Keratinocyte (primary cell): Measurements from ENCODE around the gene GLDN. TPM values are rescaled to one million over a fixed set of nuclear protein-coding genes. Genes with fewer than 3 reads are reported as not detected.

Experiments used
- DNase-seq: peaks from one replicate; pipeline ENCODE4 v3.0.0-alpha.2; 2011; ENCODE audit warnings: low read depth, missing footprints, low spot score
- FAIRE-seq: peaks from 2 replicates; lab custom pipeline; 2011; peaks lifted over from hg19 to GRCh38; lab: Jason Lieb, UNC
- H2AFZ ChIP-seq: 2 replicates; pipeline ENCODE4 v1.6.0; 2012; ENCODE audit warnings: low read length, control low read depth, inconsistent platforms; ENCODE audit not compliant: control insufficient read depth
- H3K27ac ChIP-seq: 2 replicates; pipeline ENCODE4 v1.5.1; 2011; ENCODE audit warnings: low read length; ENCODE audit not compliant: control insufficient read depth, insufficient read depth
- H3K27me3 ChIP-seq: 3 replicates; pipeline ENCODE4 v1.6.0; 2011; ENCODE audit warnings: low read length; ENCODE audit not compliant: control insufficient read depth, insufficient read depth; ENCODE audit errors: extremely low read depth
- H3K36me3 ChIP-seq, 2 experiments: 2 replicates in 1 of 2; 3 replicates in 1 of 2; pipeline ENCODE4 v1.5.1; 2011; ENCODE audit warnings: low read length in 2 of 2, mild to moderate bottlenecking in 1 of 2; ENCODE audit not compliant: control insufficient read depth in 2 of 2, insufficient read depth in 2 of 2; ENCODE audit errors: extremely low read depth in 1 of 2
- H3K4me1 ChIP-seq: 3 replicates; pipeline ENCODE4 v1.5.1; 2011; ENCODE audit warnings: low read length; ENCODE audit not compliant: control insufficient read depth, insufficient read depth; ENCODE audit errors: extremely low read depth
- H3K4me2 ChIP-seq: 3 replicates; pipeline ENCODE4 v1.6.0; 2011; ENCODE audit warnings: low read depth, low read length; ENCODE audit not compliant: control insufficient read depth, insufficient read depth; ENCODE audit errors: extremely low read depth
- H3K4me3 ChIP-seq, 3 experiments: fragments of 200-600 bp in 1 of 3; sonication (generic) in 1 of 3; 2 replicates in 2 of 3; 3 replicates in 1 of 3; pipeline ENCODE4 v1.5.1; 2011 to 2016; ENCODE audit warnings: low read length in 3 of 3, mild to moderate bottlenecking in 3 of 3, control low read depth in 2 of 3, inconsistent platforms in 1 of 3, low read depth in 1 of 3, mixed read lengths in 1 of 3, mixed run types in 1 of 3, moderate library complexity in 1 of 3; ENCODE audit not compliant: control insufficient read depth in 2 of 3, insufficient read depth in 2 of 3; ENCODE audit errors: extremely low read depth in 1 of 3
- H3K79me2 ChIP-seq: 2 replicates; pipeline ENCODE4 v1.6.0; 2012; ENCODE audit warnings: low read length; ENCODE audit not compliant: control insufficient read depth, insufficient read depth
- H3K9ac ChIP-seq: 3 replicates; pipeline ENCODE4 v1.6.0; 2011; ENCODE audit warnings: low read length; ENCODE audit not compliant: control insufficient read depth, insufficient read depth; ENCODE audit errors: extremely low read depth
- H3K9me1 ChIP-seq: 3 replicates; pipeline ENCODE4 v1.6.0; 2011; ENCODE audit warnings: low read length; ENCODE audit not compliant: control insufficient read depth, insufficient read depth; ENCODE audit errors: extremely low read depth
- H3K9me3 ChIP-seq: 2 replicates; pipeline ENCODE4 v1.5.1; 2012; ENCODE audit warnings: low read depth, low read length; ENCODE audit not compliant: control insufficient read depth
- H4K20me1 ChIP-seq: 3 replicates; pipeline ENCODE4 v1.6.0; 2011; ENCODE audit warnings: low read length; ENCODE audit not compliant: control insufficient read depth, insufficient read depth; ENCODE audit errors: extremely low read depth
- EZH2 ChIP-seq: IDR thresholded peaks from one replicate; pipeline ENCODE4 v1.6.1; 2012; ENCODE audit warnings: inconsistent platforms, mild to moderate bottlenecking, low read length, moderate library complexity
- dilution Hi-C: fragments of 300-500 bp; cut with MboI; formaldehyde crosslinking; loops from one replicate; pipeline ENCODE4 v1.7.0; 2020; ENCODE audit warnings: low sequenced_read_pairs; ENCODE audit not compliant: extremely low pct_ligation_motif_present
- polyA plus RNA-seq, 5 experiments: library from polyadenylated mRNA; depleted of rRNA in 3 of 5; stranded (reverse) in 3 of 5; stranded (forward) in 1 of 5; unstranded in 1 of 5; fragments of >200 nt; gene quantifications; 1 replicate in 1 of 5; 2 replicates in 3 of 5; 3 replicates in 1 of 5; pipeline versions ENCODE4 v1.2.1 to v1.2.3, GENCODE V29; 2011 to 2012; ENCODE audit warnings: missing spikeins in 2 of 5, low read depth in 1 of 5, low replicate concordance in 1 of 5
- TF ChIP-seq, protein P1 (sequence below), 3 experiments: IDR thresholded peaks in 1 of 3; conservative IDR thresholded peaks in 1 of 3; optimal IDR thresholded peaks in 1 of 3; 2 replicates in 2 of 3; 3 replicates in 1 of 3; pipeline versions ENCODE3 to v1.5.1; 2011; ENCODE audit warnings: low read length in 3 of 3, mild to moderate bottlenecking in 3 of 3, moderate library complexity in 2 of 3, control low read depth in 1 of 3, inconsistent platforms in 1 of 3; ENCODE audit not compliant: insufficient read depth in 2 of 3; ENCODE audit errors: extremely low read depth in 1 of 3

The GLDN gene
- polyA plus RNA-seq, 1 donor (not counting 4 experiments of a cell fraction or from before 2014, with no cell fraction given), result 0.09 TPM

GRCh38 chr15:51378406-51378805 is 37.0 kb downstream of the GLDN start:
- Histone ChIP-seq H2AFZ (no peak overlapping the region), H3K27me3 (no peaks in the 10 kb centered on the region), H3K79me2 (no peaks in the 10 kb centered on the region), H3K9me3 (no peaks in the 10 kb centered on the region), H3K4me3 (no peak overlapping the region), H4K20me1 (no peaks in the 10 kb centered on the region), H3K36me3 (no peaks in the 10 kb centered on the region), H3K4me2 (no peak overlapping the region), H3K27ac (no peak overlapping the region), H3K4me1 (no peaks in the 10 kb centered on the region), H3K9ac (no peak overlapping the region), H3K9me1 (no peaks in the 10 kb centered on the region)
- dilution Hi-C loops, result no loop called here
- FAIRE-seq (no peak), DNase-seq (no peak)
- TF ChIP-seq, protein P1, sequence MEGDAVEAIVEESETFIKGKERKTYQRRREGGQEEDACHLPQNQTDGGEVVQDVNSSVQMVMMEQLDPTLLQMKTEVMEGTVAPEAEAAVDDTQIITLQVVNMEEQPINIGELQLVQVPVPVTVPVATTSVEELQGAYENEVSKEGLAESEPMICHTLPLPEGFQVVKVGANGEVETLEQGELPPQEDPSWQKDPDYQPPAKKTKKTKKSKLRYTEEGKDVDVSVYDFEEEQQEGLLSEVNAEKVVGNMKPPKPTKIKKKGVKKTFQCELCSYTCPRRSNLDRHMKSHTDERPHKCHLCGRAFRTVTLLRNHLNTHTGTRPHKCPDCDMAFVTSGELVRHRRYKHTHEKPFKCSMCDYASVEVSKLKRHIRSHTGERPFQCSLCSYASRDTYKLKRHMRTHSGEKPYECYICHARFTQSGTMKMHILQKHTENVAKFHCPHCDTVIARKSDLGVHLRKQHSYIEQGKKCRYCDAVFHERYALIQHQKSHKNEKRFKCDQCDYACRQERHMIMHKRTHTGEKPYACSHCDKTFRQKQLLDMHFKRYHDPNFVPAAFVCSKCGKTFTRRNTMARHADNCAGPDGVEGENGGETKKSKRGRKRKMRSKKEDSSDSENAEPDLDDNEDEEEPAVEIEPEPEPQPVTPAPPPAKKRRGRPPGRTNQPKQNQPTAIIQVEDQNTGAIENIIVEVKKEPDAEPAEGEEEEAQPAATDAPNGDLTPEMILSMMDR (optimal IDR thresholded peaks at IDR 0.05 in 1 of 3, IDR thresholded peaks at IDR 0.05 in 1 of 3, conservative IDR thresholded peaks at IDR 0.05 in 1 of 3; ENCODE audit: extremely low read depth in 1 of 3, insufficient read depth in 2 of 3, low read length in 3 of 3), result no peak
- TF ChIP-seq EZH2, result no peak

- TF ChIP-seq, protein P1 (optimal IDR thresholded peaks at IDR 0.05 in 1 of 3, IDR thresholded peaks at IDR 0.05 in 1 of 3, conservative IDR thresholded peaks at IDR 0.05 in 1 of 3; ENCODE audit: extremely low read depth in 1 of 3, insufficient read depth in 2 of 3, low read length in 3 of 3), result no peak
- no peak for TF ChIP-seq EZH2
- DNase-seq, result no peak
- H3K27me3 ChIP-seq, result no peaks in the 10 kb centered on the region
- H3K4me3 ChIP-seq, result no peak overlapping the region
- H3K9ac ChIP-seq, result no peak overlapping the region
- no peaks in the 10 kb centered on the region for H3K79me2 ChIP-seq
- H2AFZ ChIP-seq, result no peak overlapping the region
- H3K9me3 ChIP-seq, result no peaks in the 10 kb centered on the region
- H3K9me1 ChIP-seq, result no peaks in the 10 kb centered on the region
- dilution Hi-C loops, result no loop called here
- H3K4me1 ChIP-seq, result no peaks in the 10 kb centered on the region
- no peak for FAIRE-seq
- no peaks in the 10 kb centered on the region for H3K36me3 ChIP-seq
- no peak overlapping the region for H3K4me2 ChIP-seq
- H3K27ac ChIP-seq, result no peak overlapping the region
- H4K20me1 ChIP-seq, result no peaks in the 10 kb centered on the region
These were observed 37.9 kb downstream of the GLDN start for GRCh38 chr15:51379390-51379789.
